HUES6 (cell line): ENCODE data around the gene LRRC45.

ENCODE experiments used
- H3K27ac ChIP-seq: 2 replicates; pipeline ENCODE4 v1.7.0; 2013; ENCODE audit warnings: low read depth, mild to moderate bottlenecking, low read length, inconsistent platforms
- H3K27me3 ChIP-seq: 2 replicates; pipeline ENCODE4 v1.6.1; 2013; ENCODE audit warnings: low read length; ENCODE audit not compliant: control insufficient read depth, insufficient read depth
- H3K36me3 ChIP-seq: 2 replicates; pipeline ENCODE4 v1.6.1; 2013; ENCODE audit warnings: low read length; ENCODE audit not compliant: control insufficient read depth, insufficient read depth
- H3K4me1 ChIP-seq: 2 replicates; pipeline ENCODE4 v1.6.1; 2013; ENCODE audit warnings: low read length; ENCODE audit not compliant: control insufficient read depth, insufficient read depth
- H3K4me3 ChIP-seq: 2 replicates; pipeline ENCODE4 v1.5.1; 2013; ENCODE audit warnings: low read depth, low read length
- H3K9ac ChIP-seq: one replicate; pipeline ENCODE4 v1.6.1; 2013; ENCODE audit warnings: mild to moderate bottlenecking, low read length
- H3K9me3 ChIP-seq: 2 replicates; pipeline ENCODE4 v1.6.1; 2013; ENCODE audit warnings: low read depth, low read length; ENCODE audit not compliant: control insufficient read depth, insufficient read depth

The LRRC45 gene

GRCh38 chr17:82003411-82004381 lies 19.4 kb upstream of the LRRC45 start:
- H3K36me3 ChIP-seq = no peaks in the 10 kb centered on the region; the same call in 1 of the 2 replicates
- no peaks in the 10 kb centered on the region for H3K9me3 ChIP-seq
- H3K9ac ChIP-seq = peak overlapping the region; percentile 58
- no peak overlapping the region for H3K4me3 ChIP-seq
- no peaks in the 10 kb centered on the region for H3K27me3 ChIP-seq
- peaks cover 5% of the 10 kb centered on the region; the same call in 1 of the 2 replicates for H3K4me1 ChIP-seq
- H3K27ac ChIP-seq = peak overlapping the region; percentile 61; the same call in 1 of the 2 replicates

- Histone ChIP-seq H3K9ac (no peak overlapping the region), H3K4me3 (no peak overlapping the region), H3K27me3 (no peaks in the 10 kb centered on the region), H3K27ac (no peak overlapping the region), H3K9me3 (no peaks in the 10 kb centered on the region), H3K4me1 (peaks cover 5% of the 10 kb centered on the region; the same call in 1 of the 2 replicates), H3K36me3 (no peaks in the 10 kb centered on the region)
Observed at GRCh38 chr17:82004517-82005455, 18.3 kb upstream of the LRRC45 start.

GRCh38 chr17:82005701-82006348 lies 17.3 kb upstream of the LRRC45 start:
- no peak overlapping the region for H3K4me3 ChIP-seq
- H3K9me3 ChIP-seq = no peaks in the 10 kb centered on the region
- H3K4me1 ChIP-seq = peaks cover 5% of the 10 kb centered on the region; the same call in 1 of the 2 replicates
- no peaks in the 10 kb centered on the region for H3K36me3 ChIP-seq
- no peak overlapping the region for H3K9ac ChIP-seq
- H3K27ac ChIP-seq = no peak overlapping the region
- H3K27me3 ChIP-seq = no peaks in the 10 kb centered on the region

- Histone ChIP-seq H3K36me3 (no peaks in the 10 kb centered on the region; the same call in 1 of the 2 replicates), H3K9me3 (no peaks in the 10 kb centered on the region), H3K4me1 (peaks cover 5% of the 10 kb centered on the region; the same call in 1 of the 2 replicates), H3K9ac (no peak overlapping the region), H3K27me3 (no peaks in the 10 kb centered on the region), H3K4me3 (no peak overlapping the region), H3K27ac (no peak overlapping the region)
Observed at GRCh38 chr17:82006468-82007227, 16.5 kb upstream of the LRRC45 start.

- no peaks in the 10 kb centered on the region; the same call in 1 of the 2 replicates for H3K36me3 ChIP-seq
- H3K4me3 ChIP-seq = no peak overlapping the region
- no peaks in the 10 kb centered on the region for H3K27me3 ChIP-seq
- H3K9me3 ChIP-seq = no peaks in the 10 kb centered on the region
- H3K4me1 ChIP-seq = peaks cover 9% of the 10 kb centered on the region; the same call in 1 of the 2 replicates
- no peak overlapping the region for H3K27ac ChIP-seq
- H3K9ac ChIP-seq = no peak overlapping the region
Observed at GRCh38 chr17:82007228-82007494, 15.9 kb upstream of the LRRC45 start.

- Histone ChIP-seq H3K9me3 (no peaks in the 10 kb centered on the region), H3K4me1 (peaks cover 15% of the 10 kb centered on the region; the same call in 1 of the 2 replicates), H3K27ac (no peak overlapping the region), H3K9ac (no peak overlapping the region), H3K27me3 (no peaks in the 10 kb centered on the region), H3K36me3 (no peaks in the 10 kb centered on the region; the same call in 1 of the 2 replicates), H3K4me3 (no peak overlapping the region)
Observed at GRCh38 chr17:82007495-82008257, 15.4 kb upstream of the LRRC45 start.

GRCh38 chr17:82008258-82008940 lies 14.7 kb upstream of the LRRC45 start:
- Histone ChIP-seq H3K4me1 (peaks cover 19% of the 10 kb centered on the region; the same call in 1 of the 2 replicates), H3K36me3 (no peaks in the 10 kb centered on the region; the same call in 1 of the 2 replicates), H3K4me3 (no peak overlapping the region), H3K9me3 (no peaks in the 10 kb centered on the region), H3K9ac (no peak overlapping the region), H3K27me3 (no peaks in the 10 kb centered on the region), H3K27ac (no peak overlapping the region)

GRCh38 chr17:82008941-82009405 lies 14.1 kb upstream of the LRRC45 start:
- no peaks in the 10 kb centered on the region; the same call in 1 of the 2 replicates for H3K36me3 ChIP-seq
- H3K4me1 ChIP-seq = peaks cover 16% of the 10 kb centered on the region; the same call in 1 of the 2 replicates
- no peaks in the 10 kb centered on the region for H3K27me3 ChIP-seq
- no peak overlapping the region for H3K27ac ChIP-seq
- no peak overlapping the region for H3K4me3 ChIP-seq
- no peak overlapping the region for H3K9ac ChIP-seq
- no peaks in the 10 kb centered on the region for H3K9me3 ChIP-seq

GRCh38 chr17:82009413-82009812 lies 13.7 kb upstream of the LRRC45 start:
- Histone ChIP-seq H3K4me3 (no peak overlapping the region), H3K4me1 (peaks cover 16% of the 10 kb centered on the region; the same call in 1 of the 2 replicates), H3K27me3 (no peaks in the 10 kb centered on the region), H3K36me3 (no peaks in the 10 kb centered on the region; the same call in 1 of the 2 replicates), H3K9ac (no peak overlapping the region), H3K9me3 (no peaks in the 10 kb centered on the region), H3K27ac (no peak overlapping the region)
